Measurements from ENCODE around the gene ODAD4. TPM values are rescaled to one million over a fixed set of nuclear protein-coding genes. Genes with fewer than 3 reads are reported as not detected.

ODAD4 gene
- total RNA-seq, 1 donor from 2014 or later: 0.98 TPM

- H2AFZ ChIP-seq (ENCODE audit: low read depth, low read length): no peak overlapping the region
- Mint-ChIP-seq H3K4me1 (ENCODE audit: low read depth, unreplicated experiment) (peaks cover 8% of the 10 kb centered on the region), H3K4me3 (ENCODE audit: unreplicated experiment) (no peak overlapping the region), H3K9me3 (ENCODE audit: unreplicated experiment) (no peaks in the 10 kb centered on the region), H3K27me3 (ENCODE audit: low read depth, unreplicated experiment) (no peaks in the 10 kb centered on the region), H3K27ac (ENCODE audit: unreplicated experiment) (no peak overlapping the region), H3K36me3 (ENCODE audit: low read depth, unreplicated experiment) (peaks cover 3% of the 10 kb centered on the region)
- no peak overlapping the region for H3K27ac ChIP-seq (ENCODE audit: low read depth, low read length)
- TF ChIP-seq EZH2 (IDR thresholded peaks at IDR 0.05; ENCODE audit: insufficient read depth, low read length) (no peak), CTCF (IDR thresholded peaks at IDR 0.05; ENCODE audit: insufficient read depth, low read depth, low read length) (no peak)
- DNase-seq (ENCODE audit: low read depth) (no peak), FAIRE-seq (no peak)
- no peak overlapping the region for H3K4me3 ChIP-seq (ENCODE audit: insufficient read depth, low read depth, low read length)
- H3K27me3 ChIP-seq (ENCODE audit: insufficient read depth, low read length): no peaks in the 10 kb centered on the region
- no peak overlapping the region for H3K4me2 ChIP-seq (ENCODE audit: low read length)
- H4K20me1 ChIP-seq (ENCODE audit: insufficient read depth, low read length): no peaks in the 10 kb centered on the region
- H3K4me1 ChIP-seq (ENCODE audit: insufficient read depth, low read length): peaks cover 4% of the 10 kb centered on the region
- H3K9ac ChIP-seq (ENCODE audit: low read length): no peak overlapping the region
- no peaks in the 10 kb centered on the region for H3K79me2 ChIP-seq (ENCODE audit: insufficient read depth, low read length)
- H3K36me3 ChIP-seq (ENCODE audit: insufficient read depth, low read length): no peaks in the 10 kb centered on the region
- H3K9me3 ChIP-seq (ENCODE audit: insufficient read depth, low read depth, low read length): no peaks in the 10 kb centered on the region
These were observed 2.5 kb downstream of the ODAD4 start for GRCh38 chr17:41932816-41933389.

DNA sequence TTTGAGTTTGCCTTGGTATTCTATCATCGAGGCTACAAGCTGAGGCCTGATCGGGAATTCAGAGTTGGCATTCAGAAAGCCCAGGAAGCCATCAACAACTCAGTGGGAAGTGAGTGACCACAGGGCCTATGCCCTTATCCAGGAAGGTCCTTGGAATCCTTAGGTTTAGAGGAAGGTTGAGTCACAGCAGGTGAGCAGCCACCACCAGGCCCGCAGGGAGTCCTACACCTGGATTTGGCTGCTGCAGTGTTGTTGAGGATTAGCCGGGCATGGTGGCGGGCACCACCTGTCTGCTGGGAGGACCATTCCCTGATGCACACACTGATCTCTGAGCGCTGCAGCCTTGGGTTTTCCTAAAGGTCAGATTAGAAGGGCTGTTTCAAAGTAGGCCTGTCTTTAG, 5.2 kb downstream of the ODAD4 start:
- Histone ChIP-seq H3K4me1 (ENCODE audit: insufficient read depth, low read length) (no peaks in the 10 kb centered on the region), H3K4me2 (ENCODE audit: low read length) (no peak overlapping the region), H3K27me3 (ENCODE audit: insufficient read depth, low read length) (no peaks in the 10 kb centered on the region), H2AFZ (ENCODE audit: low read depth, low read length) (no peak overlapping the region), H3K9me3 (ENCODE audit: insufficient read depth, low read depth, low read length) (no peaks in the 10 kb centered on the region), H3K36me3 (ENCODE audit: insufficient read depth, low read length) (no peaks in the 10 kb centered on the region), H3K27ac (ENCODE audit: low read depth, low read length) (no peak overlapping the region), H3K9ac (ENCODE audit: low read length) (no peak overlapping the region), H3K4me3 (ENCODE audit: insufficient read depth, low read depth, low read length) (no peak overlapping the region), H4K20me1 (ENCODE audit: insufficient read depth, low read length) (no peaks in the 10 kb centered on the region), H3K79me2 (ENCODE audit: insufficient read depth, low read length) (no peaks in the 10 kb centered on the region)
- Mint-ChIP-seq H3K27me3 (ENCODE audit: low read depth, unreplicated experiment) (peaks cover 5% of the 10 kb centered on the region), H3K4me3 (ENCODE audit: unreplicated experiment) (no peak overlapping the region), H3K9me3 (ENCODE audit: unreplicated experiment) (no peaks in the 10 kb centered on the region), H3K27ac (ENCODE audit: unreplicated experiment) (no peak overlapping the region), H3K4me1 (ENCODE audit: low read depth, unreplicated experiment) (no peaks in the 10 kb centered on the region), H3K36me3 (ENCODE audit: low read depth, unreplicated experiment) (peaks cover 9% of the 10 kb centered on the region)
- no peak for FAIRE-seq
- DNase-seq (ENCODE audit: low read depth): no peak
- no peak for TF ChIP-seq CTCF (IDR thresholded peaks at IDR 0.05; ENCODE audit: insufficient read depth, low read depth, low read length)
- no peak for TF ChIP-seq EZH2 (IDR thresholded peaks at IDR 0.05; ENCODE audit: insufficient read depth, low read length)
